Keratinocyte (primary cell): Measurements from ENCODE around the gene ZDHHC21. TPM values are rescaled to one million over a fixed set of nuclear protein-coding genes. Genes with fewer than 3 reads are reported as not detected.

Experiments
- DNase-seq: peaks from one replicate; pipeline ENCODE4 v3.0.0-alpha.2; 2011; ENCODE audit warnings: low read depth, missing footprints, low spot score
- FAIRE-seq: peaks from 2 replicates; lab custom pipeline; 2011; peaks lifted over from hg19 to GRCh38; lab: Jason Lieb, UNC
- H2AFZ ChIP-seq: 2 replicates; pipeline ENCODE4 v1.6.0; 2012; ENCODE audit warnings: low read length, control low read depth, inconsistent platforms; ENCODE audit not compliant: control insufficient read depth
- H3K27ac ChIP-seq: 2 replicates; pipeline ENCODE4 v1.5.1; 2011; ENCODE audit warnings: low read length; ENCODE audit not compliant: control insufficient read depth, insufficient read depth
- H3K27me3 ChIP-seq: 3 replicates; pipeline ENCODE4 v1.6.0; 2011; ENCODE audit warnings: low read length; ENCODE audit not compliant: control insufficient read depth, insufficient read depth; ENCODE audit errors: extremely low read depth
- H3K36me3 ChIP-seq, 2 experiments: 2 replicates in 1 of 2; 3 replicates in 1 of 2; pipeline ENCODE4 v1.5.1; 2011; ENCODE audit warnings: low read length in 2 of 2, mild to moderate bottlenecking in 1 of 2; ENCODE audit not compliant: control insufficient read depth in 2 of 2, insufficient read depth in 2 of 2; ENCODE audit errors: extremely low read depth in 1 of 2
- H3K4me1 ChIP-seq: 3 replicates; pipeline ENCODE4 v1.5.1; 2011; ENCODE audit warnings: low read length; ENCODE audit not compliant: control insufficient read depth, insufficient read depth; ENCODE audit errors: extremely low read depth
- H3K4me2 ChIP-seq: 3 replicates; pipeline ENCODE4 v1.6.0; 2011; ENCODE audit warnings: low read depth, low read length; ENCODE audit not compliant: control insufficient read depth, insufficient read depth; ENCODE audit errors: extremely low read depth
- H3K4me3 ChIP-seq, 3 experiments: fragments of 200-600 bp in 1 of 3; sonication (generic) in 1 of 3; 2 replicates in 2 of 3; 3 replicates in 1 of 3; pipeline ENCODE4 v1.5.1; 2011 to 2016; ENCODE audit warnings: low read length in 3 of 3, mild to moderate bottlenecking in 3 of 3, control low read depth in 2 of 3, inconsistent platforms in 1 of 3, low read depth in 1 of 3, mixed read lengths in 1 of 3, mixed run types in 1 of 3, moderate library complexity in 1 of 3; ENCODE audit not compliant: control insufficient read depth in 2 of 3, insufficient read depth in 2 of 3; ENCODE audit errors: extremely low read depth in 1 of 3
- H3K79me2 ChIP-seq: 2 replicates; pipeline ENCODE4 v1.6.0; 2012; ENCODE audit warnings: low read length; ENCODE audit not compliant: control insufficient read depth, insufficient read depth
- H3K9ac ChIP-seq: 3 replicates; pipeline ENCODE4 v1.6.0; 2011; ENCODE audit warnings: low read length; ENCODE audit not compliant: control insufficient read depth, insufficient read depth; ENCODE audit errors: extremely low read depth
- H3K9me1 ChIP-seq: 3 replicates; pipeline ENCODE4 v1.6.0; 2011; ENCODE audit warnings: low read length; ENCODE audit not compliant: control insufficient read depth, insufficient read depth; ENCODE audit errors: extremely low read depth
- H3K9me3 ChIP-seq: 2 replicates; pipeline ENCODE4 v1.5.1; 2012; ENCODE audit warnings: low read depth, low read length; ENCODE audit not compliant: control insufficient read depth
- H4K20me1 ChIP-seq: 3 replicates; pipeline ENCODE4 v1.6.0; 2011; ENCODE audit warnings: low read length; ENCODE audit not compliant: control insufficient read depth, insufficient read depth; ENCODE audit errors: extremely low read depth
- dilution Hi-C: fragments of 300-500 bp; cut with MboI; formaldehyde crosslinking; loops from one replicate; pipeline ENCODE4 v1.7.0; 2020; ENCODE audit warnings: low sequenced_read_pairs; ENCODE audit not compliant: extremely low pct_ligation_motif_present
- polyA plus RNA-seq, 5 experiments: library from polyadenylated mRNA; depleted of rRNA in 3 of 5; stranded (reverse) in 3 of 5; stranded (forward) in 1 of 5; unstranded in 1 of 5; fragments of >200 nt; gene quantifications; 1 replicate in 1 of 5; 2 replicates in 3 of 5; 3 replicates in 1 of 5; pipeline versions ENCODE4 v1.2.1 to v1.2.3, GENCODE V29; 2011 to 2012; ENCODE audit warnings: missing spikeins in 2 of 5, low read depth in 1 of 5, low replicate concordance in 1 of 5
- TF ChIP-seq, protein P1 (sequence below), 3 experiments: IDR thresholded peaks in 1 of 3; conservative IDR thresholded peaks in 1 of 3; optimal IDR thresholded peaks in 1 of 3; 2 replicates in 2 of 3; 3 replicates in 1 of 3; pipeline versions ENCODE3 to v1.5.1; 2011; ENCODE audit warnings: low read length in 3 of 3, mild to moderate bottlenecking in 3 of 3, moderate library complexity in 2 of 3, control low read depth in 1 of 3, inconsistent platforms in 1 of 3; ENCODE audit not compliant: insufficient read depth in 2 of 3; ENCODE audit errors: extremely low read depth in 1 of 3

The ZDHHC21 gene
- polyA plus RNA-seq, 1 donor (not counting 4 experiments of a cell fraction or from before 2014, with no cell fraction given), result 4.2 TPM

- H3K4me2 ChIP-seq, result no peak overlapping the region
- no peaks in the 10 kb centered on the region for H3K4me1 ChIP-seq
- peaks cover 0 to 1% of the 10 kb centered on the region in 2 experiments for H3K36me3 ChIP-seq
- TF ChIP-seq, protein P1, sequence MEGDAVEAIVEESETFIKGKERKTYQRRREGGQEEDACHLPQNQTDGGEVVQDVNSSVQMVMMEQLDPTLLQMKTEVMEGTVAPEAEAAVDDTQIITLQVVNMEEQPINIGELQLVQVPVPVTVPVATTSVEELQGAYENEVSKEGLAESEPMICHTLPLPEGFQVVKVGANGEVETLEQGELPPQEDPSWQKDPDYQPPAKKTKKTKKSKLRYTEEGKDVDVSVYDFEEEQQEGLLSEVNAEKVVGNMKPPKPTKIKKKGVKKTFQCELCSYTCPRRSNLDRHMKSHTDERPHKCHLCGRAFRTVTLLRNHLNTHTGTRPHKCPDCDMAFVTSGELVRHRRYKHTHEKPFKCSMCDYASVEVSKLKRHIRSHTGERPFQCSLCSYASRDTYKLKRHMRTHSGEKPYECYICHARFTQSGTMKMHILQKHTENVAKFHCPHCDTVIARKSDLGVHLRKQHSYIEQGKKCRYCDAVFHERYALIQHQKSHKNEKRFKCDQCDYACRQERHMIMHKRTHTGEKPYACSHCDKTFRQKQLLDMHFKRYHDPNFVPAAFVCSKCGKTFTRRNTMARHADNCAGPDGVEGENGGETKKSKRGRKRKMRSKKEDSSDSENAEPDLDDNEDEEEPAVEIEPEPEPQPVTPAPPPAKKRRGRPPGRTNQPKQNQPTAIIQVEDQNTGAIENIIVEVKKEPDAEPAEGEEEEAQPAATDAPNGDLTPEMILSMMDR (optimal IDR thresholded peaks at IDR 0.05 in 1 of 3, IDR thresholded peaks at IDR 0.05 in 1 of 3, conservative IDR thresholded peaks at IDR 0.05 in 1 of 3; ENCODE audit: extremely low read depth in 1 of 3, insufficient read depth in 2 of 3, low read length in 3 of 3), result no peak
- DNase-seq, result no peak
- H2AFZ ChIP-seq, result no peak overlapping the region
- H3K9me3 ChIP-seq, result no peaks in the 10 kb centered on the region
- no peaks in the 10 kb centered on the region for H3K79me2 ChIP-seq
- dilution Hi-C loops, result no loop called here
- no peak for FAIRE-seq
- H3K27me3 ChIP-seq, result no peaks in the 10 kb centered on the region
- H3K9ac ChIP-seq, result no peak overlapping the region
- H3K4me3 ChIP-seq, result no peak overlapping the region
- no peaks in the 10 kb centered on the region for H4K20me1 ChIP-seq
- H3K27ac ChIP-seq, result no peak overlapping the region
- no peaks in the 10 kb centered on the region for H3K9me1 ChIP-seq
Measured at GRCh38 chr9:14677872-14678271, 15.4 kb downstream of the ZDHHC21 start.

GRCh38 chr9:14677396-14677795 lies 15.8 kb downstream of the ZDHHC21 start:
- no peak overlapping the region for H3K4me3 ChIP-seq
- H4K20me1 ChIP-seq, result no peaks in the 10 kb centered on the region
- no peak overlapping the region for H3K9ac ChIP-seq
- DNase-seq (no peak), FAIRE-seq (no peak)
- TF ChIP-seq, protein P1 (optimal IDR thresholded peaks at IDR 0.05 in 1 of 3, IDR thresholded peaks at IDR 0.05 in 1 of 3, conservative IDR thresholded peaks at IDR 0.05 in 1 of 3; ENCODE audit: extremely low read depth in 1 of 3, insufficient read depth in 2 of 3, low read length in 3 of 3), result no peak
- H3K4me1 ChIP-seq, result no peaks in the 10 kb centered on the region
- H3K4me2 ChIP-seq, result no peak overlapping the region
- dilution Hi-C loops, result no loop called here
- H2AFZ ChIP-seq, result peak overlapping the region; percentile 29
- H3K27me3 ChIP-seq, result no peaks in the 10 kb centered on the region
- H3K9me1 ChIP-seq, result no peaks in the 10 kb centered on the region
- peaks cover 0 to 2% of the 10 kb centered on the region in 2 experiments for H3K36me3 ChIP-seq
- H3K79me2 ChIP-seq, result no peaks in the 10 kb centered on the region
- H3K9me3 ChIP-seq, result no peaks in the 10 kb centered on the region
- H3K27ac ChIP-seq, result no peak overlapping the region
